HEK293 (cell line): ENCODE results near the gene EIPR1.

Source experiments
- CTCF ChIA-PET: fragments of 350-600 bp; formaldehyde crosslinking; extraction: SDS; loops from one replicate; lab custom pipeline; 2021; ENCODE audit warnings: antibody characterized with exemption; lab: Yijun Ruan, JAX
- POLR2A ChIA-PET: fragments of 300-600 bp; formaldehyde crosslinking; extraction: SDS; loops from one replicate; lab custom pipeline; 2020; ENCODE audit warnings: antibody characterized with exemption, inconsistent platforms; lab: Yijun Ruan, JAX
- H3K27ac ChIP-seq: fragments of 200-500 bp; sonication (Bioruptor generic); 2 replicates; pipeline ENCODE4 v1.5.1; 2014; ENCODE audit warnings: low read depth, low read length, control low read depth, inconsistent platforms; ENCODE audit errors: extremely low read depth
- H3K36me3 ChIP-seq, 2 experiments: fragments of 200-500 bp in 1 of 2; sonication (Bioruptor generic) in 1 of 2; 1 replicate in 1 of 2; 2 replicates in 1 of 2; pipeline ENCODE4 v1.5.1; 2014 to 2017; ENCODE audit warnings: inconsistent platforms in 2 of 2, low read length in 2 of 2; ENCODE audit not compliant: control insufficient read depth in 2 of 2, insufficient read depth in 1 of 2
- H3K4me1 ChIP-seq: fragments of 200-500 bp; sonication (Bioruptor generic); 2 replicates; pipeline ENCODE4 v1.5.1; 2014; ENCODE audit warnings: mild to moderate bottlenecking, low read length, inconsistent platforms; ENCODE audit not compliant: control insufficient read depth, insufficient read depth
- H3K4me3 ChIP-seq: 2 replicates; pipeline ENCODE4 v1.5.1; 2011; ENCODE audit warnings: low read depth, mild to moderate bottlenecking, control low read depth, low read length, moderate library complexity
- H3K9me3 ChIP-seq: fragments of 200-500 bp; sonication (Bioruptor generic); 2 replicates; pipeline ENCODE4 v1.5.1; 2014; ENCODE audit warnings: low read depth, low read length, inconsistent platforms; ENCODE audit not compliant: control insufficient read depth, insufficient read depth
- BCL11A ChIP-seq: fragments of 450-650 bp; formaldehyde crosslinking; IDR thresholded peaks from 2 replicates; pipeline ENCODE4 v1.5.1; 2016; ENCODE audit warnings: low read depth, missing biosample characterization, missing genetic modification characterization
- EGR2 ChIP-seq: fragments of 450-650 bp; formaldehyde crosslinking; IDR thresholded peaks from 2 replicates; pipeline ENCODE4 v1.5.1; 2016; ENCODE audit warnings: low read depth, missing biosample characterization, missing genetic modification characterization
- KLF17 ChIP-seq: fragments of 450-650 bp; formaldehyde crosslinking; IDR thresholded peaks from 2 replicates; pipeline ENCODE4 v1.5.1; 2016; ENCODE audit warnings: missing biosample characterization, missing genetic modification characterization
- OVOL3 ChIP-seq: fragments of 450-650 bp; formaldehyde crosslinking; IDR thresholded peaks from 2 replicates; pipeline ENCODE4 v1.5.1; 2016; ENCODE audit warnings: missing biosample characterization, missing genetic modification characterization
- YY2 ChIP-seq: fragments of 450-650 bp; formaldehyde crosslinking; IDR thresholded peaks from 2 replicates; pipeline ENCODE4 v1.5.1; 2016; ENCODE audit warnings: missing biosample characterization, missing genetic modification characterization
- ZBTB10 ChIP-seq: fragments of 450-650 bp; formaldehyde crosslinking; IDR thresholded peaks from 2 replicates; pipeline ENCODE4 v1.5.1; 2016; ENCODE audit warnings: missing biosample characterization, missing genetic modification characterization
- ZBTB49 ChIP-seq: fragments of 450-650 bp; formaldehyde crosslinking; IDR thresholded peaks from 2 replicates; pipeline ENCODE4 v1.5.1; 2016; ENCODE audit warnings: missing biosample characterization, missing genetic modification characterization, low read depth
- ZBTB8A ChIP-seq: fragments of 450-650 bp; formaldehyde crosslinking; IDR thresholded peaks from 2 replicates; pipeline ENCODE4 v1.5.1; 2016; ENCODE audit warnings: missing biosample characterization, missing genetic modification characterization
- ZEB2 ChIP-seq: fragments of 450-650 bp; formaldehyde crosslinking; IDR thresholded peaks from 2 replicates; pipeline ENCODE4 v1.5.1; 2016; ENCODE audit warnings: missing biosample characterization, missing genetic modification characterization
- ZNF155 ChIP-seq: fragments of 450-650 bp; formaldehyde crosslinking; IDR thresholded peaks from 2 replicates; pipeline ENCODE4 v1.5.1; 2016; ENCODE audit warnings: missing biosample characterization, missing genetic modification characterization
- ZNF23 ChIP-seq: fragments of 450-650 bp; formaldehyde crosslinking; IDR thresholded peaks from 2 replicates; pipeline ENCODE4 v1.5.1; 2016; ENCODE audit warnings: missing biosample characterization, missing genetic modification characterization, borderline replicate concordance
- ZNF24 ChIP-seq: fragments of 450-650 bp; formaldehyde crosslinking; IDR thresholded peaks from 2 replicates; pipeline ENCODE4 v1.5.1; 2016; ENCODE audit warnings: missing biosample characterization, missing genetic modification characterization
- ZNF248 ChIP-seq: fragments of 450-650 bp; formaldehyde crosslinking; IDR thresholded peaks from 2 replicates; pipeline ENCODE4 v1.5.1; 2017; ENCODE audit warnings: missing biosample characterization, missing genetic modification characterization
- ZNF341 ChIP-seq: fragments of 450-650 bp; formaldehyde crosslinking; IDR thresholded peaks from 2 replicates; pipeline ENCODE4; 2016; ENCODE audit warnings: low read depth, missing biosample characterization, missing genetic modification characterization
- ZNF362 ChIP-seq: fragments of 450-650 bp; formaldehyde crosslinking; IDR thresholded peaks from 2 replicates; pipeline ENCODE4 v1.5.1; 2016; ENCODE audit warnings: missing biosample characterization, missing genetic modification characterization
- ZNF585B ChIP-seq: fragments of 450-650 bp; formaldehyde crosslinking; IDR thresholded peaks from 2 replicates; pipeline ENCODE4 v1.5.1; 2016; ENCODE audit warnings: missing biosample characterization, missing genetic modification characterization
- ZNF629 ChIP-seq: fragments of 450-650 bp; formaldehyde crosslinking; IDR thresholded peaks from 2 replicates; pipeline ENCODE4 v1.5.1; 2017; ENCODE audit warnings: missing biosample characterization, missing genetic modification characterization

The EIPR1 gene

GRCh38 chr2:3176869-3177255, 200.8 kb downstream of the EIPR1 start:
- ChIA-PET CTCF (interaction anchor here (1.0 kb wide), 1 partner anchor 285 kb away, joined by 4 read pairs; no protein-coding TSS in a partner anchor), POLR2A (no interaction called here)
- Histone ChIP-seq H3K4me1 (no peaks in the 10 kb centered on the region), H3K9me3 (no peaks in the 10 kb centered on the region), H3K4me3 (no peak overlapping the region), H3K36me3 (peaks cover 0 to 4% of the 10 kb centered on the region in 2 experiments; a peak in 1 of 3 replicates), H3K27ac (no peak overlapping the region)
- TF ChIP-seq ZBTB10 (no peak), ZBTB49 (no peak), ZNF24 (no peak), KLF17 (tag by site-specific recombination) (no peak), ZNF629 (no peak), ZNF155 (tag by site-specific recombination) (no peak)

GRCh38 chr2:3176071-3176868, 201.3 kb downstream of the EIPR1 start:
- H3K4me1 ChIP-seq: no peaks in the 10 kb centered on the region
- H3K36me3 ChIP-seq: peaks cover 0 to 8% of the 10 kb centered on the region in 2 experiments; a peak in 1 of 3 replicates
- no peaks in the 10 kb centered on the region for H3K9me3 ChIP-seq
- TF ChIP-seq ZNF341 (tag by site-specific recombination) (no peak), BCL11A (tag by site-specific recombination) (no peak), EGR2 (tag by site-specific recombination) (no peak), ZNF23 (tag by site-specific recombination) (no peak), OVOL3 (no peak), ZNF585B (no peak), ZEB2 (no peak), ZNF248 (no peak), YY2 (no peak), ZNF362 (tag by site-specific recombination) (no peak), ZBTB8A (tag by site-specific recombination) (no peak)
- ChIA-PET POLR2A (no interaction called here), CTCF (interaction anchor here (1.0 kb wide), 1 partner anchor 286 kb away, joined by 4 read pairs; no protein-coding TSS in a partner anchor)
- H3K4me3 ChIP-seq: no peak overlapping the region
- H3K27ac ChIP-seq: no peak overlapping the region
